Colonic mucosa (tissue), 4 donors: ENCODE measurements around the gene PLCL2. TPM values are rescaled to one million over a fixed set of nuclear protein-coding genes. Genes with fewer than 3 reads are reported as not detected.

ENCODE experiments used
- DNase-seq: peaks from one replicate; pipeline ENCODE4 v3.0.0-alpha.2; 2020
- H3K27ac ChIP-seq: fragments of 200-600 bp; one replicate; pipeline ENCODE4 v1.8.0; 2021
- H3K27me3 ChIP-seq: fragments of 200-600 bp; one replicate; pipeline ENCODE4 v1.8.0; 2021
- H3K36me3 ChIP-seq: fragments of 200-600 bp; one replicate; pipeline ENCODE4 v1.8.0; 2021
- H3K4me1 ChIP-seq: fragments of 200-600 bp; one replicate; pipeline ENCODE4 v1.8.0; 2021; ENCODE audit warnings: mild to moderate bottlenecking
- H3K4me3 ChIP-seq: fragments of 200-600 bp; one replicate; pipeline ENCODE4 v1.8.0; 2021
- H3K9ac ChIP-seq, 2 donors: one replicate each; pipeline ENCODE4 v1.7.0; 2013; ENCODE audit warnings: control low read depth in 2 of 2, low read depth in 2 of 2, low read length in 2 of 2
- H3K9me3 ChIP-seq: fragments of 200-600 bp; one replicate; pipeline ENCODE4 v1.8.0; 2021
- intact Hi-C: fragments of 100-400 bp; cut with DNase I; formaldehyde crosslinking; loops from one replicate; pipeline ENCODE4 v1.14.1; 2022
- total RNA-seq, 2 donors: library from RNA; stranded (reverse); fragmentation: NEBNext Ultra II Directional in 1 of 2; extraction: Animal tissue kit (Norgen Biotek cat#: 25700) in 1 of 2; gene quantifications; one replicate each; pipeline ENCODE4 v1.2.1, GENCODE V29; 2021
- TF ChIP-seq, protein P1 (sequence below): fragments of 200-600 bp; IDR thresholded peaks from one replicate; pipeline ENCODE4 v1.8.0; 2022; ENCODE audit warnings: antibody characterized with exemption, mild to moderate bottlenecking
- donor health status: healthy.
- donor health status: DM: no; HTN: no; CAD: no.
- donor health status: DM: no; HTN: no; CAD: no.

The PLCL2 gene
- total RNA-seq, 2 donors from 2014 or later, result 12.3 to 15.0 TPM

DNA sequence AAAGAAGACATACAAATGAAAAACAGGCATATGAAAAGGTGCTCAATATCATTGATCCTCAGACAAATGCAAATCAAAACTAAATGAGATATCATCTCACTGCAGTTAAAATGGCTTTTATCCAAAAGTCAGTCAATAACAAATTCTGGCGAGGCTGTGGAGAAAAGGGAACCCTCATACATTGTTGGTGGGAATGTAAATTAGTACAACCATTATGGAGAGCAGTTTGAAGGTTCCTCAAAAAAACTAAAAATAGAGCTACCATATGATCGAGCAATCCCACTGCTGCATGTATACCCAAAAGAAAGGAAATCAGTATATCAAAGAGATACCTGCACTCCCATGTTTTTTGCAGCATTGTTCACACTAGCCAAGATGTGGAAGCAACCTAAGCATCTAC lies 165.8 kb downstream of the PLCL2 start:
- TF ChIP-seq, protein P1, sequence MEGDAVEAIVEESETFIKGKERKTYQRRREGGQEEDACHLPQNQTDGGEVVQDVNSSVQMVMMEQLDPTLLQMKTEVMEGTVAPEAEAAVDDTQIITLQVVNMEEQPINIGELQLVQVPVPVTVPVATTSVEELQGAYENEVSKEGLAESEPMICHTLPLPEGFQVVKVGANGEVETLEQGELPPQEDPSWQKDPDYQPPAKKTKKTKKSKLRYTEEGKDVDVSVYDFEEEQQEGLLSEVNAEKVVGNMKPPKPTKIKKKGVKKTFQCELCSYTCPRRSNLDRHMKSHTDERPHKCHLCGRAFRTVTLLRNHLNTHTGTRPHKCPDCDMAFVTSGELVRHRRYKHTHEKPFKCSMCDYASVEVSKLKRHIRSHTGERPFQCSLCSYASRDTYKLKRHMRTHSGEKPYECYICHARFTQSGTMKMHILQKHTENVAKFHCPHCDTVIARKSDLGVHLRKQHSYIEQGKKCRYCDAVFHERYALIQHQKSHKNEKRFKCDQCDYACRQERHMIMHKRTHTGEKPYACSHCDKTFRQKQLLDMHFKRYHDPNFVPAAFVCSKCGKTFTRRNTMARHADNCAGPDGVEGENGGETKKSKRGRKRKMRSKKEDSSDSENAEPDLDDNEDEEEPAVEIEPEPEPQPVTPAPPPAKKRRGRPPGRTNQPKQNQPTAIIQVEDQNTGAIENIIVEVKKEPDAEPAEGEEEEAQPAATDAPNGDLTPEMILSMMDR, result no peak
- H3K27me3 ChIP-seq, result no peaks in the 10 kb centered on the region
- H3K4me1 ChIP-seq, result no peaks in the 10 kb centered on the region
- no peak overlapping the region for H3K4me3 ChIP-seq
- H3K36me3 ChIP-seq, result no peaks in the 10 kb centered on the region
- H3K27ac ChIP-seq, result no peak overlapping the region
- no peaks in the 10 kb centered on the region for H3K9me3 ChIP-seq
- intact Hi-C loops, result no loop called here
- no peak for DNase-seq
- H3K9ac ChIP-seq, result no peak overlapping the region

DNA sequence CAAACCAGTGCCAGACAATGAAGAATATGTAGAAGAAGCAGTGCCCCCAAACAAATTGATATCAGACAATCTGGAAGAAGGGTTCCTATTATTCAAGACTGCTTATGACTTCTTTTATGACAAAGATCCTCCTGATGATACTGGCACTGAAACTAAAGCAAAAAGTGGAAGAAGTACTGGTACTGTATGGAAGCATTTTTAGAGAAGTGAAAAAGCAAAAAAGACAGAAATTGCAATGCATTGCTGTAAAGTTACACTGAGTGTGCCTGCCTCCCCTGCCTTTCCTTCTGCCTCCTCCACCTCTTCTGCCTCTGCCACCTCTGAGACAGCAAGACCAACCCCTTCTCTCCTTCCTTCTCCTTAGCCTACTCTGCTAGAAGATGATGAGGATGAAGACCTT lies 167.6 kb downstream of the PLCL2 start:
- Histone ChIP-seq H3K4me1 (no peaks in the 10 kb centered on the region), H3K9me3 (no peaks in the 10 kb centered on the region), H3K4me3 (no peak overlapping the region), H3K27ac (no peak overlapping the region), H3K36me3 (no peaks in the 10 kb centered on the region), H3K27me3 (no peaks in the 10 kb centered on the region), H3K9ac (no peak overlapping the region)
- TF ChIP-seq, protein P1, result no peak
- DNase-seq, result no peak
- intact Hi-C loops, result no loop called here

- no peak for DNase-seq
- H3K36me3 ChIP-seq, result no peaks in the 10 kb centered on the region
- H3K27me3 ChIP-seq, result no peaks in the 10 kb centered on the region
- no peak overlapping the region for H3K27ac ChIP-seq
- no peak overlapping the region for H3K4me3 ChIP-seq
- no peak overlapping the region for H3K9ac ChIP-seq
- H3K9me3 ChIP-seq, result no peaks in the 10 kb centered on the region
- intact Hi-C loops, result no loop called here
- TF ChIP-seq, protein P1, result no peak
- no peaks in the 10 kb centered on the region for H3K4me1 ChIP-seq
Measured at GRCh38 chr3:17054301-17054981, 169.7 kb downstream of the PLCL2 start.

DNA sequence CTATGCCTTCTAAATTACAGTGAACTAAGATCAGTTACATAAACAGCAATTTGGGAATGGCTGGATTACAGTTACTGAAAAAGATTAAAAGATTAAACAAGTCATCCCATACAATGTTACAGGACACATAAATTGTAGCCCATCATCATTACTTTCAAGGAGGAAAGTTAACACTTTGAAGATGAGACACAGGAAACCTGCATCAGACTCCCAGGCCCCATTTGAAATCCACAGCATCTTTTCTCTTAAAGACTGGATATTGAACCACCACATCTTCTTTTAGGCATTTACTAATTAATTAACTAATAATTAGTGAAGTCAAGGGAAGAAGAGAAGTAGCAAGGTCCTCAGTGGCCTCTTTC lies 170.2 kb downstream of the PLCL2 start:
- Histone ChIP-seq H3K36me3 (no peaks in the 10 kb centered on the region), H3K27ac (no peak overlapping the region), H3K4me1 (no peaks in the 10 kb centered on the region), H3K27me3 (no peaks in the 10 kb centered on the region), H3K4me3 (no peak overlapping the region), H3K9me3 (no peaks in the 10 kb centered on the region), H3K9ac (no peak overlapping the region)
- TF ChIP-seq, protein P1, result no peak
- intact Hi-C loops, result no loop called here
- no peak for DNase-seq

DNA sequence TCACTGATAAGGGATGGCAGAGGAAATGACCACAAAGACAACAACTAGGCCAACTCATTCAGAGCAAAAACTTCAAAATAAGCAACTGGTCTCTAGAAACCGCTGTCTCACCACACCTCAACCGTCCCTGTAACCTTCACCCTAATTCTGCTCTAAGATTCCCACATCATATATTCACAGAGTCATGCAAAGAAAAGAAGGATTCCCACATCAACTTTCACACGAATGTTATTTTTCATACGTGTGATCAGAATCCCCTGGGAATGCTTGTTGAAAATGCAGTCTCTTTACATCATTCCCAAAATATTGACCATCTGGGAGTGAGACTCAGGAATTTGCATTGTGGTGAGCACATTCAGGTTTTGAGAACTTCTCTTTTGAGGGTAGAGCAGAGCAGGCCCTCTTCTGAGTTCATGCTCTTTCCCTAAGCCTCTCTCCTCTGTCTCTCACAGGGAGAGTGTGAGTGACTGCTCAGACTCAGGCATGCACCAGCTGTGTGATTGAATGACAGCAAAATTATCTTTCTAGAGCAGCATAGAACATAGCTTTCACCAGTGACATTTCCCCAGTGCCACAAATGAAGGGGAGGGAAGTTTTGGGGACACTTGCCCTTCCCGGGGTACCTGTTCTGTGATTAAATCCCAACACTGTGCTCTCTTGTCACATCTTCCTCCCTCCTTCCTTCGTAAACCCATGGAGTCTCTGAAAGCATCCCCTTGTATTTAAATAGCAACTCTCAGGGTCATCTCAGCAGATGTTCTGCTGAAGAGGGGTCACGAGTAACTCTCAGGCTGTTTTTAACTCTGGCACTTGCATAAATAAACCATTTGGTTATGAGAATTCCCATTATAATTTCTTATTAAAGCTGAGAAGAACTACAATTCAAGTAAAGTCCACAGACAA lies 170.9 kb downstream of the PLCL2 start:
- DNase-seq, result no peak
- Histone ChIP-seq H3K4me3 (no peak overlapping the region), H3K27ac (no peak overlapping the region), H3K27me3 (no peaks in the 10 kb centered on the region), H3K4me1 (no peaks in the 10 kb centered on the region), H3K36me3 (no peaks in the 10 kb centered on the region), H3K9me3 (no peaks in the 10 kb centered on the region), H3K9ac (no peak overlapping the region)
- TF ChIP-seq, protein P1, result no peak
- intact Hi-C loops, result no loop called here
